Fibroblast of lung (primary cell): ENCODE data around the gene PDE4D.

ENCODE experiments used
- EZH2 ChIP-seq: IDR thresholded peaks from 2 replicates; pipeline ENCODE4 v1.5.1; 2012; ENCODE audit warnings: low read length, control low read depth, mild to moderate bottlenecking; ENCODE audit errors: missing control alignments
- TF ChIP-seq, protein P1 (sequence below), 2 donors: IDR thresholded peaks in 1 of 2; conservative IDR thresholded peaks in 1 of 2; 1 replicate in 1 of 2; 2 replicates in 1 of 2; pipeline ENCODE4 v1.5.1; 2011 to 2012; ENCODE audit warnings: low read length in 2 of 2, control low read depth in 1 of 2, inconsistent platforms in 1 of 2, low read depth in 1 of 2, mild to moderate bottlenecking in 1 of 2

DNA sequence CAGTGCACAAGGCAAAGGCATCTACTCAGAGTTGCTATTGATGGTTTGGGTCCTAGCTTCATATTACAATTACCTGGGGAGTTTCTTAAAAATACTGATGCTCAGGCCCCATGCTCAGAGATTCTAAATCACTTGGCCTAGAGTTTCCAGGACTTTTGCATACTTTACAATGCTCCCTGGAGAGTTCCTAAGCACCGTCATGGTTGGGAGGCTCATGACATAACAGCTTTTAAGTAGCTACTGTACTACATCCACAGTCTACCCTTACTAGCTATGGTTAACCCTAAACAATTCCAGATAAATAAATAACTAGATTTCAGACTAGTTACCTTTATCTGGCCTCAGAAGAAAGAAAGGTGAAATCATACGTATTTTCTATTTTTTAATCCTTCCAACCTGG lies 414.4 kb downstream of the PDE4D start:
- TF ChIP-seq, protein P1, sequence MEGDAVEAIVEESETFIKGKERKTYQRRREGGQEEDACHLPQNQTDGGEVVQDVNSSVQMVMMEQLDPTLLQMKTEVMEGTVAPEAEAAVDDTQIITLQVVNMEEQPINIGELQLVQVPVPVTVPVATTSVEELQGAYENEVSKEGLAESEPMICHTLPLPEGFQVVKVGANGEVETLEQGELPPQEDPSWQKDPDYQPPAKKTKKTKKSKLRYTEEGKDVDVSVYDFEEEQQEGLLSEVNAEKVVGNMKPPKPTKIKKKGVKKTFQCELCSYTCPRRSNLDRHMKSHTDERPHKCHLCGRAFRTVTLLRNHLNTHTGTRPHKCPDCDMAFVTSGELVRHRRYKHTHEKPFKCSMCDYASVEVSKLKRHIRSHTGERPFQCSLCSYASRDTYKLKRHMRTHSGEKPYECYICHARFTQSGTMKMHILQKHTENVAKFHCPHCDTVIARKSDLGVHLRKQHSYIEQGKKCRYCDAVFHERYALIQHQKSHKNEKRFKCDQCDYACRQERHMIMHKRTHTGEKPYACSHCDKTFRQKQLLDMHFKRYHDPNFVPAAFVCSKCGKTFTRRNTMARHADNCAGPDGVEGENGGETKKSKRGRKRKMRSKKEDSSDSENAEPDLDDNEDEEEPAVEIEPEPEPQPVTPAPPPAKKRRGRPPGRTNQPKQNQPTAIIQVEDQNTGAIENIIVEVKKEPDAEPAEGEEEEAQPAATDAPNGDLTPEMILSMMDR (conservative IDR thresholded peaks at IDR 0.05 in 1 of 2, IDR thresholded peaks at IDR 0.05 in 1 of 2; ENCODE audit: low read depth in 1 of 2, low read length in 2 of 2): no peak
- no peak for TF ChIP-seq EZH2
